HT-29 (cell line): ENCODE measurements around the gene PDSS1. TPM values are rescaled to one million over a fixed set of nuclear protein-coding genes. Genes with fewer than 3 reads are reported as not detected.
"Not testable (repeated sequence)": the region's sequence is repeated elsewhere in the genome, so short reads cannot be mapped to it uniquely, and the experiment has no call there.

ENCODE experiments used
- DNase-seq: peaks from one replicate; pipeline ENCODE4 v3.0.0-alpha.2; 2015; ENCODE audit warnings: low spot score
- total RNA-seq: library from RNA; depleted of rRNA; stranded (reverse); fragments of >200 nt; shearing (Covaris generic); gene quantifications from 2 replicates; pipeline ENCODE4 v1.2.3, GENCODE V29; 2014; rRNA removed

Gene PDSS1, protein sequence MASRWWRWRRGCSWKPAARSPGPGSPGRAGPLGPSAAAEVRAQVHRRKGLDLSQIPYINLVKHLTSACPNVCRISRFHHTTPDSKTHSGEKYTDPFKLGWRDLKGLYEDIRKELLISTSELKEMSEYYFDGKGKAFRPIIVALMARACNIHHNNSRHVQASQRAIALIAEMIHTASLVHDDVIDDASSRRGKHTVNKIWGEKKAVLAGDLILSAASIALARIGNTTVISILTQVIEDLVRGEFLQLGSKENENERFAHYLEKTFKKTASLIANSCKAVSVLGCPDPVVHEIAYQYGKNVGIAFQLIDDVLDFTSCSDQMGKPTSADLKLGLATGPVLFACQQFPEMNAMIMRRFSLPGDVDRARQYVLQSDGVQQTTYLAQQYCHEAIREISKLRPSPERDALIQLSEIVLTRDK
- total RNA-seq, result 21.0 and 25.9 TPM in 2 replicates

DNA sequence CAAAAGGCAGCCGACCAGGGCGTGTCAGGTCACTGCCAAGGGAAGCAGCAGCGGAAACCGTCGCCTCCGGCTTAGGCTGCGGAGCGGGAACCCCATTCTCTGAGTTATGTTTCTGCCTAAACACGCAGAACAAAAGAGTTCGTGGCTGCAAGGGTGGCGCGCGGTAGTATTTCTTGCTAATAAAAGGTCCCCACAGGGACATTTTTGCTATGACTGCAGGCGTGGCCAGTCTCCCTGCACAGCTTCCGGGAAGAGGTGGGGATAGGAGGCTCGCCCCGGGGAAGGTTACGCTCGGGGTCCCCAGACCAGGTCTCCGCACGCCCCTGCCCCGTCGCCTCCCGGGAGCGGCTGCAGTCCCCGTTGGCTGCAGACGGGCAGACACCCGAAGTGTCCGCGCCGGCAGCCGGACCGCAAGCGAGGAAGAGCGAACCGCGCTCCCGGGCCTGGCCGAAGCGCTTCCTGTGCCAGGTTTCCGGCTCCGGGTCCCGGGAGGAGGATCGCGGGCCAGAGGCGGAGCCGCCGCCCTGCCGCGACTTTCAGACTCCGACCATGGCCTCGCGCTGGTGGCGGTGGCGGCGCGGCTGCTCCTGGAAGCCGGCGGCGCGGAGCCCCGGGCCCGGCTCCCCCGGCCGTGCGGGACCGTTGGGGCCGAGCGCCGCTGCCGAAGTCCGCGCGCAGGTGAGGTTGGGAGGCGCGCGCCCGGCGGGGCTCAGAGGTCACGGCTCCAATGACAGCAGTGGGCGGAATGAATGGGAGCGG, at the start of gene PDSS1:
Gene PDSS1, plus strand, starts transcription at position 539 of the 759 bp plus-strand sequence. Its CDS starts 11 bp downstream, at position 550.
- DNase-seq, result peak; percentile 68

GRCh38 chr10:26648245-26648636, 49.3 kb upstream of the PDSS1 start:
- DNase-seq, result not testable (repeated sequence)

GRCh38 chr10:26650406-26650805, 47.1 kb upstream of the PDSS1 start:
- DNase-seq, result no peak

DNA sequence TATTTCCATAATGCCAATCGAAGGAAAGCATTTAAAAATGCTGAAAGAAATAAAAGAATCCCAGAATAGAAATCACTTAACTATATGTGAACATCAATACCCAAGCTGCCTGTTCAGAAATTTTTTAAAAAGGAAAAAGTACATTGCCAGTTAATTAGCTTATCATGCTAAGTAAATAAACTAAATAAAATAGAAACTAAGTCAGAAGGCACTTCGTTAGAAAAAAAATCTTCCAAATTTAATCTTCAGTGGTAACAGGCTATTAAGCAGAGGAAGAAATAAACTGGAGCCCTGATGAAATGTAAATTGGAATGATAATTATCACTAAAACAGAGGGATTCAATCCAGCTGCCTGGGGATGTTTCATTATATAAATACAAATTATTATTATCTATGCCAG, 46.0 kb upstream of the PDSS1 start:
- not testable (repeated sequence) for DNase-seq

- no peak for DNase-seq
Observed at GRCh38 chr10:26653004-26653403, 44.5 kb upstream of the PDSS1 start.

- no peak for DNase-seq
Observed at GRCh38 chr10:26655746-26656145, 41.8 kb upstream of the PDSS1 start.

DNA sequence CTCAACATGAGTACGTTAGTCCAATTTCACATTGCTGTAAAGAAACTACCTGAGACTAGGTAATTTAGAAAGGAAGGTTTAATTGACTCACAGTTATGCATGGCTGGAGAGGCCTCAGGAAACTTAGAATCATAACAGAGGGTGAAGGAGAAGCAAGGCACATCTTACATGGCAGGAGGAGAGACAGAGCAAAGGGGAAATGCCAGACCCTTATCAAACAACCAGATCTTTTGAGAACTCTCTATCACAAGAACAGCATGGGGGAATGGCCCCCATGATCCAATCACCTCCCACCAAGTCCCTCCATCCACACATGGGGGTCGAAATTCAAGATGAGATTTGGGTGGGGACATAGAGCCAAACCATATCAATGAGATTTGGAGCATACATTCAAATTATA, 34.6 kb upstream of the PDSS1 start:
- no peak for DNase-seq

GRCh38 chr10:26665080-26666048, 32.1 kb upstream of the PDSS1 start:
- DNase-seq, result no peak

GRCh38 chr10:26675873-26676257, 21.6 kb upstream of the PDSS1 start:
- no peak for DNase-seq

- no peak for DNase-seq
Observed at GRCh38 chr10:26679588-26679987, 17.9 kb upstream of the PDSS1 start.

DNA sequence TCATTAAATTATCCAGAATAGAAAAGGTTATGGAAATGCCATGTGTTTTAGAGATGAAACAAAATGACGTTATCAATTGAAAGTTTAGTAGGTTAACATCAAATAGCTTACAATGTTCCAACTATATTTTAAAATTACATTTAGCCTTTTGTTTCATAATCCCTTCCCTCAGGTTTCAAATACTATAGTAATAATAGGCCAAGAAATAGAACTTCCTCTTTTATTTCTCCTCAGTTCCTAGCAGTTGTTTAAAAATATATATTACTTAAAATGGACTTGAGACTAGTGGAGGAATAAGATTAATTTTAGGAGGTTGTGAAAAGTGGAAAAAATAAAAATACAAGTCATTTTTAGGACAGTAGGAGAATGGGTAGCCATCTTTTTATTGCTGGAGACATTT, 16.4 kb upstream of the PDSS1 start:
- no peak for DNase-seq

DNA sequence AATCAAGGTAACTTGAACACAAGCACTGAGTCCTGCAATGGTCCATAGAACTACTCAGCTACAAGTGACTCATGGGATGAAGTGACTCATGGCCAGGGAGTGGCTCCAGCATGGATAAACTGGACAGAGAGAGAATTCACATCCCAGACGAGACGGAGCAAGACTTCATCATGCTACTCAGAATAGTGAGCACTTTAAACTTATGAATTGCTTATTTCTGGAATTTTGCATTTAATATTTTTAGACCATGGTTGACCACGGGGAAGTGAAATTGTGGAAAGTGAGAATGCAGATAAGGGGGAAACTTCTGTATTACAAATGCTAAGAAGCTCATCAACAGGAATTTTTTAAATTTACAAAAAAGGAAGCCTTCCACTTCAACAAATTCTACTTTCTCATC, 15.5 kb upstream of the PDSS1 start:
- not testable (repeated sequence) for DNase-seq

- DNase-seq, result no peak
Observed at GRCh38 chr10:26682931-26683330, 14.6 kb upstream of the PDSS1 start.

GRCh38 chr10:26684667-26685264, 12.7 kb upstream of the PDSS1 start:
- peak; percentile 67 for DNase-seq

DNA sequence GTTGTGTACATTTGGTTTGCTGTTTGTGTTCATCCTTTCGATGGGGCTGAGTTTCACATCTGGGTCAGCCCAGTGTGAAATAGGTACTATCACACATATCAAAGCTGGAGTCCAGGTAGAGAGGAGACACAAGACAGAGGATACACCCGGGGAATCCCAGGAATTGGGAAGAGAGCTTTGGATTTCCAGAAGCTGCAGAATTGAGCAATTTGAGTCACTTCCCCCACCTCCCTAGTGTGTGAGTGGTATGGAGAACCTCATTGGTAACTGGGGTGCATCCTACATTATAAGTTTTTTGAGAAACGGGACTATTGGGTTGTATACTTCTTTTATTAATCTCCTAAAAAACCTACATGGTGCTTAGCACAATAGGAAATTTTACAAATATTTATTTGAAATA, 12.1 kb upstream of the PDSS1 start:
- no peak for DNase-seq

- no peak for DNase-seq
Observed at GRCh38 chr10:26689399-26689798, 8.1 kb upstream of the PDSS1 start.

GRCh38 chr10:26690731-26691475, 6.6 kb upstream of the PDSS1 start:
- no peak for DNase-seq

- DNase-seq, result not testable (repeated sequence)
Observed at GRCh38 chr10:26694536-26694935, 3.0 kb upstream of the PDSS1 start.

- peak; percentile 8 for DNase-seq
Observed at GRCh38 chr10:26696786-26697162, 727 bp upstream of the PDSS1 start.

GRCh38 chr10:26697922-26698608, 564 bp downstream of the PDSS1 start:
- DNase-seq, result peak; percentile 31
